Endothelial cell of umbilical vein (primary cell): Measurements from ENCODE around the gene DPYSL4. TPM values are rescaled to one million over a fixed set of nuclear protein-coding genes. Genes with fewer than 3 reads are reported as not detected.

ENCODE experiments used
- BruUV-seq: library from RNA; stranded (reverse); fragments of 400-500 nt; replicated peaks from 2 replicates; lab custom pipeline; 2021; lab: Mats Ljungman, UMichigan
- CTCF ChIA-PET: fragments of 300-600, 350-600 bp; sonication (Branson Sonifier 250); formaldehyde crosslinking; loops from one replicate; lab custom pipeline; 2021; ENCODE audit warnings: antibody characterized with exemption, inconsistent platforms; lab: Charles Lee
- POLR2A ChIA-PET: fragments of 300-600, 350-600 bp; sonication (Branson Sonifier 250); formaldehyde crosslinking; loops from one replicate; lab custom pipeline; 2021; ENCODE audit warnings: antibody characterized with exemption, inconsistent platforms; lab: Charles Lee
- DNase-seq: peaks from one replicate; pipeline ENCODE4 v3.0.0-alpha.2; 2011; ENCODE audit warnings: low read depth, low spot score
- FAIRE-seq: peaks from 2 replicates; lab custom pipeline; 2011; peaks lifted over from hg19 to GRCh38; lab: Jason Lieb, UNC
- H2AFZ ChIP-seq: 2 replicates; pipeline ENCODE4 v1.6.0; 2012; ENCODE audit warnings: low read depth, low read length, control low read depth, inconsistent platforms
- H3K27ac ChIP-seq: 2 replicates; pipeline ENCODE4 v1.5.1; 2011; ENCODE audit warnings: low read depth, mild to moderate bottlenecking, control low read depth, low read length, moderate library complexity; ENCODE audit not compliant: insufficient read depth
- H3K27me3 ChIP-seq, 2 experiments: 2 replicates each; pipeline versions ENCODE4 v1.6.0 to v1.6.1; 2011; ENCODE audit warnings: low read length in 2 of 2, mixed read lengths in 1 of 2; ENCODE audit not compliant: control insufficient read depth in 2 of 2, insufficient read depth in 2 of 2
- H3K36me3 ChIP-seq, 2 experiments: 2 replicates in 1 of 2; 3 replicates in 1 of 2; pipeline ENCODE4 v1.5.1; 2011; ENCODE audit warnings: low read length in 2 of 2, mild to moderate bottlenecking in 1 of 2, moderate library complexity in 1 of 2; ENCODE audit not compliant: control insufficient read depth in 2 of 2, insufficient read depth in 2 of 2; ENCODE audit errors: extremely low read depth in 1 of 2
- H3K4me1 ChIP-seq: 3 replicates; pipeline ENCODE4 v1.5.1; 2011; ENCODE audit warnings: mild to moderate bottlenecking, low read length; ENCODE audit not compliant: control insufficient read depth, insufficient read depth; ENCODE audit errors: extremely low read depth
- H3K4me2 ChIP-seq: 2 replicates; pipeline ENCODE4 v1.6.1; 2011; ENCODE audit warnings: low read length, control low read depth, mixed read lengths; ENCODE audit not compliant: insufficient read depth
- H3K4me3 ChIP-seq, 3 experiments: fragments of 200-600 bp in 1 of 3; sonication (generic), shearing (Covaris generic) in 1 of 3; replicated peaks in 1 of 3; 2 replicates each; pipeline ENCODE4 v1.5.1; 2011 to 2016; ENCODE audit warnings: control low read depth in 3 of 3, low read length in 3 of 3, mild to moderate bottlenecking in 2 of 3, inconsistent platforms in 1 of 3, low read depth in 1 of 3, moderate library complexity in 1 of 3; ENCODE audit not compliant: insufficient read depth in 1 of 3
- H3K79me2 ChIP-seq: 2 replicates; pipeline ENCODE4 v1.6.0; 2012; ENCODE audit warnings: low read length, inconsistent platforms; ENCODE audit not compliant: control insufficient read depth, insufficient read depth
- H3K9ac ChIP-seq: replicated peaks from 2 replicates; pipeline ENCODE3; 2011; ENCODE audit warnings: low read length, control low read depth; ENCODE audit not compliant: insufficient read depth; ENCODE audit errors: extremely low read depth
- H3K9me1 ChIP-seq: replicated peaks from 3 replicates; pipeline ENCODE4 v1.6.0; 2011; ENCODE audit warnings: mild to moderate bottlenecking, low read length; ENCODE audit not compliant: control insufficient read depth, insufficient read depth; ENCODE audit errors: extremely low read depth
- H3K9me3 ChIP-seq: replicated peaks from 2 replicates; pipeline ENCODE4 v1.5.1; 2012; ENCODE audit warnings: low read length, inconsistent platforms; ENCODE audit not compliant: control insufficient read depth, insufficient read depth
- H4K20me1 ChIP-seq: replicated peaks from 2 replicates; pipeline ENCODE3; 2011; ENCODE audit warnings: mild to moderate bottlenecking, low read length; ENCODE audit not compliant: control insufficient read depth, insufficient read depth; ENCODE audit errors: extremely low read depth
- EZH2 ChIP-seq: IDR thresholded peaks from 2 replicates; pipeline ENCODE4 v1.6.1; 2012; ENCODE audit warnings: borderline replicate concordance, low read depth, mild to moderate bottlenecking, moderate library complexity, low read length, inconsistent platforms; ENCODE audit not compliant: severe bottlenecking
- FOS ChIP-seq: IDR thresholded peaks from 2 replicates; pipeline ENCODE4 v1.6.1; 2011; ENCODE audit warnings: mild to moderate bottlenecking, low read length, moderate library complexity, borderline replicate concordance; ENCODE audit not compliant: insufficient read depth
- GATA2 ChIP-seq: IDR thresholded peaks from 2 replicates; pipeline ENCODE4 v1.7.0; 2011; ENCODE audit warnings: low read depth, mild to moderate bottlenecking, moderate library complexity, mixed read lengths, low read length; ENCODE audit not compliant: insufficient read length, insufficient read depth
- JUN ChIP-seq: IDR thresholded peaks from 2 replicates; pipeline ENCODE4 v1.6.1; 2011; ENCODE audit warnings: borderline replicate concordance, low read depth; ENCODE audit not compliant: insufficient read length, insufficient read depth
- MYC ChIP-seq: IDR thresholded peaks from one replicate; pipeline ENCODE4 v1.6.1; 2011; ENCODE audit warnings: mild to moderate bottlenecking, low read depth, low read length
- POLR2A ChIP-seq: IDR thresholded peaks from 2 replicates; pipeline ENCODE4 v1.6.1; 2012; ENCODE audit warnings: low read depth, mild to moderate bottlenecking, control low read depth, low read length
- POLR2AphosphoS5 ChIP-seq: IDR thresholded peaks from 2 replicates; pipeline ENCODE4 v1.6.1; 2012; ENCODE audit warnings: low read depth, mild to moderate bottlenecking, control low read depth, low read length, moderate library complexity; ENCODE audit not compliant: insufficient read depth
- dilution Hi-C: fragments of 300-500 bp; cut with MboI; formaldehyde crosslinking; loops from one replicate; pipeline ENCODE4 v1.15.0; 2019; ENCODE audit warnings: low sequenced_read_pairs; ENCODE audit not compliant: extremely low pct_ligation_motif_present
- intact Hi-C: fragments of 100-400 bp; cut with micrococcal nuclease; formaldehyde crosslinking; loops from one replicate; pipeline ENCODE4 v1.10.0; 2022
- polyA plus RNA-seq, 4 experiments: library from polyadenylated mRNA; depleted of rRNA in 3 of 4; stranded (reverse) in 3 of 4; unstranded in 1 of 4; fragments of >200 nt; gene quantifications; 2 replicates each; pipeline versions ENCODE4 v1.2.1 to v1.2.3, GENCODE V29; 2011 to 2012; ENCODE audit warnings: missing spikeins in 1 of 4
- total RNA-seq: library from RNA; stranded (reverse); gene quantifications from 2 replicates; pipeline ENCODE4 v1.2.3, GENCODE V29; 2021
- TF ChIP-seq, protein P1 (sequence below): IDR thresholded peaks from 2 replicates; pipeline ENCODE4 v1.6.1; 2011; ENCODE audit not compliant: insufficient read depth, insufficient read length
- TF ChIP-seq, protein P2 (sequence below), 2 donors: IDR thresholded peaks; 1 replicate in 1 of 2; 2 replicates in 1 of 2; pipeline ENCODE4 v1.5.1; 2011; ENCODE audit warnings: low read length in 2 of 2, mild to moderate bottlenecking in 2 of 2, moderate library complexity in 2 of 2, control low read depth in 1 of 2, inconsistent platforms in 1 of 2, low read depth in 1 of 2; ENCODE audit not compliant: insufficient read depth in 1 of 2; ENCODE audit errors: extremely low read depth in 1 of 2

The DPYSL4 gene
- total and polyA plus RNA-seq, 2 donors (not counting 3 experiments of a cell fraction or from before 2014, with no cell fraction given), result 27.1 to 60.0 TPM

DNA sequence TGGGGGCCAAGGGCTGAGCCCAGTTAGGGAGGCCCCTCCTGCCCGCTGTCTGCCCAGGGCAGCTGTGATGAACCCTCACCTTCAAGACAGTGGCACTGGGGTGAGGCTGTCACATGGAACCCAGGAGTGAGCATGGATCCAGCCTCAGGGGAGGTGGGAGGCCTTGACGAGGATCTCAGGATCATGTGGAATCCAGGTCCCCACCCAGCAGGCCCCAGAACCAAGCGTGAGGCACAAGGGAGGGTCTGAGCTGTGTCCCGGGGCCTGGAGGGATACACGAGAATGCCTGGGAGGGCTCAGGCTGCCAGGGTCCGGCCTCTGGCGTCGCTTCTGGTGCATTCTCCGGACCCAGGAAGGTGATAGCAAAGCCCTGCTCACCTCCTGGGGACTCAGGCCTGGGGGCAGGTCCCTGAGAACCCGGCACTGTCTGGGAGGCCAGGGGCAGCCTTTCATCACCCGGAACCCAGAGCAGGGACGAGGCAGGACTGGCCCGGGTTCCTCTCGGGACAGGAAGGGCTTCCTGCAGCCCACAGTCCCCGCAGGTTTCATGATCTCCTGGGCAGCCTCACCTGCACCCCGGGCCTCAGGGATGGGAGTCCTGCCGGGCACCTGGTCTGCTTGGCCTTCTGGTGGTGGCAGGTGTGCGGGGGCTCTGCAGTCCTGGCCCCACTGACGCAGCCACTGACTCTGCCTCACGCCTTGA lies 17.5 kb downstream of the DPYSL4 start:
- no peak overlapping the region for H3K4me3 ChIP-seq
- H3K4me1 ChIP-seq, result no peaks in the 10 kb centered on the region
- BruUV-seq, result no TSS peak
- no peaks in the 10 kb centered on the region for H3K9me3 ChIP-seq
- FAIRE-seq (no peak), DNase-seq (no peak)
- dilution Hi-C loops (no loop called here), intact Hi-C loops (no loop called here)
- H3K27me3 ChIP-seq, result no peaks in the 10 kb centered on the region
- no peak overlapping the region for H3K9ac ChIP-seq
- ChIA-PET CTCF (no interaction called here), POLR2A (no interaction called here)
- H3K27ac ChIP-seq, result no peak overlapping the region
- H3K36me3 ChIP-seq, result no peaks in the 10 kb centered on the region
- H3K4me2 ChIP-seq, result no peak overlapping the region
- TF ChIP-seq GATA2 (no peak), FOS (no peak), JUN (no peak), POLR2A (no peak), MYC (no peak), POLR2AphosphoS5 (no peak), EZH2 (no peak)
- TF ChIP-seq, protein P1, sequence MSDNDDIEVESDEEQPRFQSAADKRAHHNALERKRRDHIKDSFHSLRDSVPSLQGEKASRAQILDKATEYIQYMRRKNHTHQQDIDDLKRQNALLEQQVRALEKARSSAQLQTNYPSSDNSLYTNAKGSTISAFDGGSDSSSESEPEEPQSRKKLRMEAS, result no peak
- TF ChIP-seq, protein P2, sequence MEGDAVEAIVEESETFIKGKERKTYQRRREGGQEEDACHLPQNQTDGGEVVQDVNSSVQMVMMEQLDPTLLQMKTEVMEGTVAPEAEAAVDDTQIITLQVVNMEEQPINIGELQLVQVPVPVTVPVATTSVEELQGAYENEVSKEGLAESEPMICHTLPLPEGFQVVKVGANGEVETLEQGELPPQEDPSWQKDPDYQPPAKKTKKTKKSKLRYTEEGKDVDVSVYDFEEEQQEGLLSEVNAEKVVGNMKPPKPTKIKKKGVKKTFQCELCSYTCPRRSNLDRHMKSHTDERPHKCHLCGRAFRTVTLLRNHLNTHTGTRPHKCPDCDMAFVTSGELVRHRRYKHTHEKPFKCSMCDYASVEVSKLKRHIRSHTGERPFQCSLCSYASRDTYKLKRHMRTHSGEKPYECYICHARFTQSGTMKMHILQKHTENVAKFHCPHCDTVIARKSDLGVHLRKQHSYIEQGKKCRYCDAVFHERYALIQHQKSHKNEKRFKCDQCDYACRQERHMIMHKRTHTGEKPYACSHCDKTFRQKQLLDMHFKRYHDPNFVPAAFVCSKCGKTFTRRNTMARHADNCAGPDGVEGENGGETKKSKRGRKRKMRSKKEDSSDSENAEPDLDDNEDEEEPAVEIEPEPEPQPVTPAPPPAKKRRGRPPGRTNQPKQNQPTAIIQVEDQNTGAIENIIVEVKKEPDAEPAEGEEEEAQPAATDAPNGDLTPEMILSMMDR (IDR thresholded peaks at IDR 0.05; ENCODE audit: extremely low read depth in 1 of 2, insufficient read depth in 1 of 2, low read depth in 1 of 2, low read length in 2 of 2), result no peak
- H2AFZ ChIP-seq, result no peak overlapping the region
- no peaks in the 10 kb centered on the region for H4K20me1 ChIP-seq
- H3K9me1 ChIP-seq, result no peaks in the 10 kb centered on the region
- no peaks in the 10 kb centered on the region for H3K79me2 ChIP-seq
